GM19397 (cell line): ENCODE measurements around the gene AKR1C2.
"Not testable (repeated sequence)": the region's sequence is repeated elsewhere in the genome, so short reads cannot be mapped to it uniquely, and the experiment has no call there.

Experiments
- ATAC-seq: cut with Tn5 transposase; IDR thresholded peaks from one replicate; pipeline ENCODE4 v1.9.1; 2021; ENCODE audit warnings: mild to moderate bottlenecking, moderate library complexity; ENCODE audit not compliant: unreplicated experiment

The AKR1C2 gene

GRCh38 chr10:5003127-5004029, at the start of gene AKR1C2:
Gene AKR1C2 (minus strand): TSS chr10:5003857. CDS start chr10:5003835, 22 bp downstream.
- ATAC-seq = not testable (repeated sequence)

- not testable (repeated sequence) for ATAC-seq
These were observed 49.4 kb upstream of the AKR1C2 start for GRCh38 chr10:5052951-5053500.

- no peak for ATAC-seq
These were observed 44.4 kb upstream of the AKR1C2 start for GRCh38 chr10:5047912-5048628.

- ATAC-seq = not testable (repeated sequence)
These were observed 43.4 kb upstream of the AKR1C2 start for GRCh38 chr10:5047055-5047454.

- no peak for ATAC-seq
These were observed 42.8 kb upstream of the AKR1C2 start for GRCh38 chr10:5046410-5046809.

- no peak for ATAC-seq
These were observed 41.4 kb upstream of the AKR1C2 start for GRCh38 chr10:5045095-5045494.

- ATAC-seq = no peak
These were observed 40.1 kb upstream of the AKR1C2 start for GRCh38 chr10:5043716-5044115.

- no peak for ATAC-seq
These were observed 39.3 kb upstream of the AKR1C2 start for GRCh38 chr10:5042922-5043321.

GRCh38 chr10:5041471-5042023, 37.9 kb upstream of the AKR1C2 start:
- no peak for ATAC-seq

GRCh38 chr10:5040781-5041470, 37.3 kb upstream of the AKR1C2 start:
- ATAC-seq = no peak

- ATAC-seq = no peak
These were observed 36.5 kb upstream of the AKR1C2 start for GRCh38 chr10:5040010-5040673.

GRCh38 chr10:5038733-5039132, 35.1 kb upstream of the AKR1C2 start:
- ATAC-seq = no peak

- ATAC-seq = no peak
These were observed 34.4 kb upstream of the AKR1C2 start for GRCh38 chr10:5038101-5038500.

GRCh38 chr10:5036511-5036910, 32.9 kb upstream of the AKR1C2 start:
- ATAC-seq = no peak

GRCh38 chr10:5035356-5035755, 31.7 kb upstream of the AKR1C2 start:
- ATAC-seq = no peak

GRCh38 chr10:5034588-5034987, 30.9 kb upstream of the AKR1C2 start:
- no peak for ATAC-seq

- ATAC-seq = no peak
These were observed 29.6 kb upstream of the AKR1C2 start for GRCh38 chr10:5033061-5033778.

GRCh38 chr10:5032444-5032843, 28.8 kb upstream of the AKR1C2 start:
- ATAC-seq = not testable (repeated sequence)

- not testable (repeated sequence) for ATAC-seq
These were observed 27.9 kb upstream of the AKR1C2 start for GRCh38 chr10:5031588-5031987.

- ATAC-seq = no peak
These were observed 27.3 kb upstream of the AKR1C2 start for GRCh38 chr10:5030989-5031388.
